ENCODE measurements around the gene CDKL4.
A peak's percentile ranks its signal among the peaks of the same experiment; 100 is the strongest.

CDKL4 gene

GRCh38 chr2:39188960-39189494 is 54.7 kb downstream of the CDKL4 start:
- Histone ChIP-seq H3K36me3 (ENCODE audit: control insufficient read depth in 2 of 2, insufficient read depth in 1 of 2, low read length in 2 of 2) (no peaks in the 10 kb centered on the region), H3K4me1 (ENCODE audit: control insufficient read depth, insufficient read depth, low read length) (peaks cover 5% of the 10 kb centered on the region; the same call in 1 of the 2 replicates), H3K4me3 (ENCODE audit: low read depth, low read length) (no peak overlapping the region), H3K9me3 (ENCODE audit: control insufficient read depth, insufficient read depth, low read depth, low read length) (no peaks in the 10 kb centered on the region), H3K27ac (ENCODE audit: extremely low read depth, low read depth, low read length) (no peak overlapping the region)
- CTCF ChIA-PET, result interaction anchor here (0.8 to 1.7 kb wide), 2 partner anchors 40 to 130 kb away, joined by 3 to 5 read pairs; no protein-coding TSS in a partner anchor
- TF ChIP-seq REST (tag by site-specific recombination; IDR thresholded peaks at IDR 0.05) (peak; percentile 78), ZNF2 (tag by site-specific recombination; IDR thresholded peaks at IDR 0.05) (no peak)
- POLR2A ChIA-PET, result interaction anchor here (0.5 kb wide), 1 partner anchor 84 kb away, joined by 3 read pairs; no protein-coding TSS in a partner anchor

GRCh38 chr2:39183673-39184072 is 60.1 kb downstream of the CDKL4 start:
- Histone ChIP-seq H3K4me3 (ENCODE audit: low read depth, low read length) (no peak overlapping the region), H3K36me3 (ENCODE audit: control insufficient read depth in 2 of 2, insufficient read depth in 1 of 2, low read length in 2 of 2) (no peaks in the 10 kb centered on the region), H3K4me1 (ENCODE audit: control insufficient read depth, insufficient read depth, low read length) (no peaks in the 10 kb centered on the region), H3K27ac (ENCODE audit: extremely low read depth, low read depth, low read length) (no peak overlapping the region), H3K9me3 (ENCODE audit: control insufficient read depth, insufficient read depth, low read depth, low read length) (no peaks in the 10 kb centered on the region)
- TF ChIP-seq TSHZ1 (tag by site-specific recombination; IDR thresholded peaks at IDR 0.05; ENCODE audit: borderline replicate concordance), result no peak
- no peak for TF ChIP-seq ZNF610 (tag by site-specific recombination; IDR thresholded peaks at IDR 0.05; ENCODE audit: borderline replicate concordance)
- TF ChIP-seq REST (tag by site-specific recombination; IDR thresholded peaks at IDR 0.05), result peak; percentile 75
- ChIA-PET POLR2A (no interaction called here), CTCF (interaction anchor here (1.3 to 1.4 kb wide), 2 partner anchors 44 to 59 kb away, joined by 4 to 5 read pairs; no protein-coding TSS in a partner anchor)

GRCh38 chr2:39181297-39181696 is 62.5 kb downstream of the CDKL4 start:
- H3K4me1 ChIP-seq (ENCODE audit: control insufficient read depth, insufficient read depth, low read length), result no peaks in the 10 kb centered on the region
- POLR2A ChIA-PET, result no interaction called here
- H3K36me3 ChIP-seq (ENCODE audit: control insufficient read depth in 2 of 2, insufficient read depth in 1 of 2, low read length in 2 of 2), result no peaks in the 10 kb centered on the region
- CTCF ChIA-PET, result no interaction called here
- no peak overlapping the region for H3K4me3 ChIP-seq (ENCODE audit: low read depth, low read length)
- no peak overlapping the region for H3K27ac ChIP-seq (ENCODE audit: extremely low read depth, low read depth, low read length)
- no peaks in the 10 kb centered on the region for H3K9me3 ChIP-seq (ENCODE audit: control insufficient read depth, insufficient read depth, low read depth, low read length)
- TF ChIP-seq KLF10 (tag by site-specific recombination; IDR thresholded peaks at IDR 0.05) (no peak), ZNF488 (tag by site-specific recombination; IDR thresholded peaks at IDR 0.05) (no peak), ZNF175 (tag by site-specific recombination; IDR thresholded peaks at IDR 0.05) (no peak), MYNN (tag by site-specific recombination; IDR thresholded peaks at IDR 0.05; ENCODE audit: borderline replicate concordance) (no peak), ZNF324 (tag by site-specific recombination; IDR thresholded peaks at IDR 0.05) (no peak), ZNF629 (tag by site-specific recombination; IDR thresholded peaks at IDR 0.05) (no peak)
